Umbilical cord (tissue), 2 donors: ENCODE measurements around the gene CDKL1. TPM values are rescaled to one million over a fixed set of nuclear protein-coding genes. Genes with fewer than 3 reads are reported as not detected.
A peak's percentile ranks its signal among the peaks of the same experiment; 100 is the strongest.
"Not testable (repeated sequence)": the region's sequence is repeated elsewhere in the genome, so short reads cannot be mapped to it uniquely, and the experiment has no call there.

Source experiments
- DNase-seq: peaks from one replicate; pipeline ENCODE4 v3.0.0-alpha.2; 2015; ENCODE audit warnings: low spot score
- total RNA-seq: library from RNA; depleted of rRNA; stranded (reverse); fragments of >200 nt; gene quantifications from one replicate; pipeline ENCODE4 v1.2.3, GENCODE V29; 2014; ENCODE audit warnings: low replicate concordance; ENCODE audit not compliant: insufficient read depth

Gene CDKL1
- total RNA-seq, 1 donor from 2014 or later, result 20.2 TPM

DNA sequence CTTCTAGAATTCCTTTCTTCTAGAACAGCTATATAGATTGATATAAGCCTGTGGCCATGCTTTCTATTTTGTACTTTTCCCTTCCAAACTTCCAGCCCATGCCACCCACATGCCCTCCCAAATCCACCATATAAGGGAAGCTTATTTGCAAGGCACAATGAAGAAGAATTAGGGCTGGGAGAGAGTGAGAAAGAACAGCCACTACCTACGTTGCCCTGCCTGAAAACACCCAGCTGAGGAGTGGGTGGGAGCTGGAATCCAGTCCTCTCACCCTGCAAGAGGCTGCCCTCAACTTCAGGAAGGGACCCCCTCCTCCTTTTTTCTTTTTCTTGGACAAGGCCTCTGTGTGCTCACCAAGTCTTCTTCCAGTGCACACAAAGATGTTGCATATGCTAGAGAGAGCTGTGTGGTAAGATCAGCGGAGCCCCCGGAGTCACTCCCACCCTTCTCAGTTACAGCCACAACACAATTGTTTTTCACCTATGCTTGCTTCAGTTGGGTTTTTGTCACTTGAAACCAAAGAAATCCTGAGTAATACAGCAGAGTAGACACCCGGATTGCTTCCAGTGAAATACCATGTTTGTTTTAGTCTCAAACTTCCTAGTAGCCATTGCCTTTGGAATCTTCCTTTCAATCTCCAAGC lies 38.8 kb downstream of the CDKL1 start:
- DNase-seq, result no peak

DNA sequence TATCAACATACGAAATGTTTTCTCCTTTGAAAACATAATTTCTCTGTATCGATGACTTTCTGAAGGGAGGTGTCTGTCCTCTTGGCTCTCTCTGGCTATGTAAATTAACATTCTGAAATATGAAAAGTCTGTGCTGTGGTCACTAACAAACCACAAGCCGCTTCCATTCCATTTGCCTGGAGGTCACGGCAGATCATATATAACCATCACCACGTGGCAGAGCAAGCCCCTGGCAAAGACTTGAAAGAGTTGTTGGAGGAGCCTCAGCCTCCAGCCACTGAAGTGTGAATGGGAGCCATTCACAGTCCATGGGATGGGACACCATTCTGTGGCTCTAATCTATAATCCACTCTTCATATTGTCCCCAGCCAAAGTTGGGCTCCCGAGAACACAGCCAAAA lies 39.6 kb downstream of the CDKL1 start:
- DNase-seq, result no peak

DNA sequence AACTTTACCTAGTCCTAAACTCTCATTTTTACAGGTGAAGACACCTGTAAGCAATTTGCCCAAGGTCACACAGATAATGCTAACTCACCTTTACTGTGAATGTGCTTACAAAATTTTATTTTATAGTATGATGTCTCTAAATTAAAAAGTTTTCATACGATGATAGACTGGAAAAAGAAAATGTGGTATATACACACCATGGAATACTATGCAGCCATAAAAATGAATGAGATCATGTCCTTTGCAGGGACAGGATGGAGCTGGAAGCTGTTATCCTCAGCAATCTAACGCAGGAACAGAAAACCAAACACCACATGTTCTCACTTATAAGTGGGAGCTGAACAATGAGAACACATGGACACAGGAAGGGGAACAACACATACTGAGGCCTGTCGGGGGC lies 40.4 kb downstream of the CDKL1 start:
- not testable (repeated sequence) for DNase-seq

- DNase-seq, result no peak
Measured at GRCh38 chr14:50355692-50356091, 41.0 kb downstream of the CDKL1 start.

GRCh38 chr14:50354527-50354926 lies 42.2 kb downstream of the CDKL1 start:
- no peak for DNase-seq

DNA sequence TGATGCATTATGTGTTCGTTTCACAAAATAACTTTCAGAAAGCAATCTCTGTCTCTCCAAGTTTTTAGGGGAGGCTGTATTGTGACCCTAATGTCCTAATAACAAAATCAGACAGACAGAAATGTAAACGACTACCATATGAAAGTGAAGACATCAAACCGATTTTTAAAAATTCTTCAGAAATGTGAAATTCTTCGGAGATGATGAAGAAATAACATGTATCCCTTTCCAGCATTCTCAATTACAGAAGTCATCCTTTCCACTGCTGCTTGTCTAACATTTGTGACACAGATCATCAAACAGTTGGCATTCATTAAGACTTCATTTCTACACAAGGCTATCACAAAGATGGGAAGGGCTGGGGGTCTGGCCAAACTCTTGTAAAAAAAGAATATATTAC lies 43.6 kb downstream of the CDKL1 start:
- no peak for DNase-seq

DNA sequence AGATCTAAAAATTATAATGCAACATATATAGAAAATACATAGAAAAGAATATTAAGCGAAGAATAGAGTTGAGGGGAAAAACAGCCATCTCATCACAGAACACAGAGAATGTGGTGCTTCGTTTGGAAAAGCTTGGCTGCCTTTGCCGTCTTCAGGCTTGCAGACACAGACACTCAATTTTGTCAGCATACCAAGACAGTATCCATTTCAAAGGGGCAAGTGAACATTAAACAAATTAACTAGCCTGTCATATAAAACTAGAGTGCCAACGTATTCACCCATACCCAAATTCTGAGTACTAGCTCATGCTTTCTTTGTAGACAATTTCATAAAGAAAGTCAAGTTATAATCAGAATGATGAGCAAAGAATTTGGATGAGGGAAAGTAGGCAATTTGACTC lies 44.1 kb downstream of the CDKL1 start:
- DNase-seq, result no peak

- DNase-seq, result peak; percentile 39
Measured at GRCh38 chr14:50350975-50351374, 45.7 kb downstream of the CDKL1 start.

- DNase-seq, result no peak
Measured at GRCh38 chr14:50348933-50349332, 47.7 kb downstream of the CDKL1 start.

DNA sequence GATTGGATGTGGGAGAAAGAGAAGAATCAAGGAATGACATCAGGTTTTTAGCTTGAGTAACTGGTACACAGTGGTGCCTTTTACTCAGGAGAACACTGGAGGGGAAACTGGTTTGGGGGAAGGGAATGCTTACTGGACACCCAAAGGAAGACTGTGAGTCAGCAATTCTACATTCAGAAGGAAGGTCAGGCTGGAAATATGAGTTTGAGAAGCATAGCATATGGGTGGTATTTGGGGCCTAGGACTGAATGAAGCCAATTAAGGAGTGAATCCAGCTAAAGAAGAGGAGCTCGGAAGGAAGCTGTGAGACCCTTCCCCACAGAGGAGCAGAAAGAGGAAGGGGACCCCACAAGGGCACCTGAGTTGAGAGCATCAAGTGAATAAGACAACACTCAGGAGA lies 49.2 kb downstream of the CDKL1 start:
- peak; percentile 30 for DNase-seq

- peak; percentile 21 for DNase-seq
Measured at GRCh38 chr14:50345846-50346422, 50.7 kb downstream of the CDKL1 start.

- peak; percentile 90 for DNase-seq
Measured at GRCh38 chr14:50344876-50345563, 51.7 kb downstream of the CDKL1 start.

- no peak for DNase-seq
Measured at GRCh38 chr14:50344116-50344775, 52.4 kb downstream of the CDKL1 start.

- peak; percentile 35 for DNase-seq
Measured at GRCh38 chr14:50343434-50343833, 53.2 kb downstream of the CDKL1 start.

- peak; percentile 89 for DNase-seq
Measured at GRCh38 chr14:50342221-50343078, 54.2 kb downstream of the CDKL1 start.

DNA sequence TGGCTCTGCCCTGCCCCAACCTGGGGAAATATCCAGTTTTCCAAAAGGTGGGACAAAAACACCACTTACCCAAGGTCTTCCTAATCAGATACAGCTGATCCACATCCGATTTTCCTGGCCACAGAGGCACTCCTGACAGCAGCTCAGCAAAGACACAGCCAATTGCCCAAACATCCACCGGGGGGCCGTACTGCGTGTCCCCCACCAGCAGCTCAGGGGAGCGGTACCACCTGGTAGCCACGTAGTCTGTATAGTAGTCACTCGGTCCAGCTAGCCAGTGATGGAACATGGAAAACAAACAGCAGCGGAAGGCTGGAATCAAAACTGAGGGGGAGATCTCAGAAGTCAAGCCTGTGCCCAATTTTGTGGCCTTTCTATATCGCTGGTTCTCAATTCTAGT lies 55.7 kb downstream of the CDKL1 start:
- no peak for DNase-seq

DNA sequence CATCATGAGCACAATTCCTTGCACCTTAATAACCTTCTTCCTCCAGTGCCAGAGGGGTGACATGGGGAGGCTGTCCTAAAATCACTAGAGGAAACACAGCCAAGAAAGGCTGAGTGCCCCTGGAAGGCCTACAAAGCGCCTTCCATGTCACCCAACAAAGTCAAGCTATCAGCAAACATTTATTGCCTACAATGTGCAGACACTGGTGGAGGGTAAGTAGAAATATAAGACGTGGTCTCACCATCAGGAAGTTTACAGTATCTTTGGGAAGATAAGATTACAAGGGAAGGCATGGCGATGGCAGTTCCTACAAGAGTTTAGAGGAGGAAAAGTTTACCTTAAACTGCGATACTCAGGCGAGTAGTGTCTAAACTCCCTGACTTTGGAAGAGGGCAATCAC lies 56.6 kb downstream of the CDKL1 start:
- DNase-seq, result no peak

GRCh38 chr14:50339178-50339804 lies 57.4 kb downstream of the CDKL1 start:
- DNase-seq, result no peak

GRCh38 chr14:50338587-50338986 lies 58.1 kb downstream of the CDKL1 start:
- no peak for DNase-seq

GRCh38 chr14:50335989-50336824 lies 60.5 kb downstream of the CDKL1 start:
- peak; percentile 55 for DNase-seq
